DMS153 treated with DMSO at 0.1 percent for 48 hours (cell line): ENCODE data around the gene OLFM2.
"Not testable (repeated sequence)": the region's sequence is repeated elsewhere in the genome, so short reads cannot be mapped to it uniquely, and the experiment has no call there.

Experiments used
- DNase-seq: peaks from one replicate; lab custom pipeline; 2025; ENCODE audit not compliant: unreplicated experiment; lab: John Stamatoyannopoulos, UW

OLFM2 gene

GRCh38 chr19:9865732-9866501 is 70.4 kb downstream of the OLFM2 start:
- no peak for DNase-seq

DNA sequence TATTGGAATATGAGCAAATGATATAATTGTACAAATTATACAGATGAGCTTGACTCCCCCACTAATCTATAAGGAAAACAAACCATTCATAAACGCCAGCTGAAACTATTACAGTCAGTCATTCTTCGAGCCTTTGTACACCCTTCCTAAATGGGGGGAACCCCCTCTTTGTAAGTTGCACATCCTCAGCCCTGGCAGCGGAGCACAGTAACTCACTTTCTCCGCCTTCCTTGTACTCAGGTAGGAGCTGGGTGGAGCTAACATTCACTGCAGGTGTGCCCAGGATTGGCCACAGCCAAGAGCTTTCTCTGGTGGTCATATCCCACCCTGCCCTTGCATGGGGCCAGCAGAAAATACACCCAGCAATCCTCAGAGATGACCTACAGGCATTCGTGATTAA is 72.6 kb downstream of the OLFM2 start:
- no peak for DNase-seq

DNA sequence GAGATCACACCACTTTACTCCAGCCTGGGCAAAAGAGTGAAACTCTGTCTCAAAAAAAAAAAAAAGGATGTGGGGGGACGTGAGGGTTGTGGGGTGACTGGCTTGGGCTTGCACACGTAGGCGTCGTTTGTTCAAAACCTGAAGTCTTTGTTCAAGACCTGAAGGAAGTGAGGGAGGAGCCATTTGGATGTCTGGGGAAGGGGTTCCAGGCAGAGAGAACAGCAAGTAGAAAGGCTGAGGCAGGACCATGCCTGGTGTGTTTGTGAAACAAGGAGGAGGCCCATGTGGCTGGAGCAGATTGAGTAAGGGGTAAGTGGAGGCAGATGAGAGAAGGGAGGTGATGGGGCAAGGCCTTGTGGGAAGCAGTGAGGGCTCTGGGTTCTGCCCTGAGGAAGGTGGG is 73.4 kb downstream of the OLFM2 start:
- DNase-seq: no peak

DNA sequence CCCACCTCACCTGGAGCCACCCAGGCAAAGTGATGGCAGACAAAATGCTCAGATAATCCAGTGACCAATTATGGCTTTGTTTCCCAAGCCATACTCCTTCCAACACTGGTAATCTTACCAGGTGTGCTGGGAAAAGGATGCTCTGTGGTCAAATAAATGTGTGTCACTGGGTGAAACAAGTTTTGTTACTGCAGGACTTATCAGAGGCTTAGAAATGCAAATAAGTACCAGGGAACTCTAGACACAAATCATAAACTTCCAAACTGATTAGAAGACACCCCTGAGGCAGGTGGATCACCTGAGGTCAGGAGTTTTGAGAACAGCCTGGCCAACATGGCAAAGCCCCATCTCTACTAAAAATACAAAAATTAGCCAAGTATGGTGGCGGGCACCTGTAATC is 74.8 kb downstream of the OLFM2 start:
- DNase-seq: no peak

- no peak for DNase-seq
These were observed 75.9 kb downstream of the OLFM2 start for GRCh38 chr19:9860407-9860806.

DNA sequence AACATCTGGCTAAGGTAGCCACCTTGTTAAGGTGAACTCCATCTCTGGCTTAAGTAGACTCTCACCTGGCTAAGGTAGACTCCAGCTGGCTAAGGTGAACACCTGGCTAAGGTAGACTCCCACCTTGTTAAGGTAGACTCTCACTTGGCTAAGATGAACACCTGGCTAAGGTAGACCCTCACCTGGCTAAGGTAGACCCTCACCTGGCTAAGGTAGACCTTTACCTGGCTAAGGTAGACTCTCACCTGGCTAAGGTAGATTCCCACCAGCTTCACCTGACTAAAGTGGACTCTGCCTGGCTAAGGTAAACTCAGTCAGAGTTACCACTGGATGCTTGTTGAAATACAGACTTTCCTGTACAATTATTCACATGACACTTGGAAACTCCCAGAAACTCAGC is 77.5 kb downstream of the OLFM2 start:
- DNase-seq: no peak

- DNase-seq: no peak
These were observed 78.2 kb downstream of the OLFM2 start for GRCh38 chr19:9857920-9858746.

DNA sequence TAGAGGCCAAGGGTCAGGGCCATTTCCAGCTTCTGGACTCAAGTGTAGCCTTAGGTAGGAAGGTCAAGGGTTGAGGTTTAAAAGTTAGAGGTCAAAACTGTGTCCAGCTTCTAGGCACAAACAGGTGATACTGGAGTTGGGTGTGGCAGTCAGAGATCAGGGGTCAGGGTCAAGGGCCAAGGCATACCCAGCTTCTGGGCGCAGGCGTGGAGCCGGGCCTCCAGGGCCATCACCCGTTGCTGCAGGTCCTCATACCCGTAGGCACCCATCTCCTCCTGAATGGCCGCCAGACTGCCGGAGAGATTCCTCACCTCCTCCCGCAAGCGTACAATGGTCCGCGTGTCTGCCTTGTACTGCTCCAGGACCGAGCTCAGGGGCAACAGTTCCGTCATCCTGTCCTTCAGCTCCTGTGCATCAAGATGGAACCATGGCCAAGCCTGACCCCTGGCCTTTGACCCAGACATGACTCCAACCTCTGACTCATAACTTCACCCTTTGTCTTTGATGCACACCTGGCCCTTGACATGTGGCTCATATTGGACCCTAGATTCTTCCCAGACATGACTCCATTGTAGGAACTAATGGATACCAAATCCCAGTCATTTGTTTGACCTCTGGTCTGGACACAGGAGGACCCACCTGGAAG is 79.1 kb downstream of the OLFM2 start:
- no peak for DNase-seq

- no peak for DNase-seq
These were observed 79.7 kb downstream of the OLFM2 start for GRCh38 chr19:9856609-9857008.

DNA sequence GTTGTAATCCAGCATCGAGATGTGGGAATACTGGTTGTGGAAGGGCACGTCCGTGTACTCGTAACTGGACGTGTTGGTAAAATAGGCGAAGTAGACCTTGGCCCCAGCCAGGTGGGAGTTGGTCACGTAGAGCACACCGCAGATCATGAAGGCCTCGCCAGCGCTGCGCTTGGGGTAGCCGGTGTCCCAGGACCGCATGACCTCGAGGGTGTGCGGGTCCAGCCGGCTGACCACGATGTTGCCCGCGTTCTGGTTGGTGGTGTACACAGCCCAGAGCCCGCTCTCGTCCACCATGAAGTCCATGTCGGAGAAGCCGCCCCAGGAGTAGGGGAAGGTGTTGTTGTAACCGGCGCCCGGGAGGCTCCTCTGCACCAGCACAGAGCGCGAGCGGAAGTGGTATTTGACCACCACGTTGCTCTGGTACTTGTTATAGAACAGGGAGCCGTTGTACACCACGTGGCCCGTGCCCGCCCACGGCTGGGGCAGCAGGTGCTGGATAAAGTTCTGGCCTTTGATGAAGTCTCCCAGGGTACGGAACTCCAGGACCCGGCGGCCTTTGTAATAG is 82.0 kb downstream of the OLFM2 start:
- no peak for DNase-seq

DNA sequence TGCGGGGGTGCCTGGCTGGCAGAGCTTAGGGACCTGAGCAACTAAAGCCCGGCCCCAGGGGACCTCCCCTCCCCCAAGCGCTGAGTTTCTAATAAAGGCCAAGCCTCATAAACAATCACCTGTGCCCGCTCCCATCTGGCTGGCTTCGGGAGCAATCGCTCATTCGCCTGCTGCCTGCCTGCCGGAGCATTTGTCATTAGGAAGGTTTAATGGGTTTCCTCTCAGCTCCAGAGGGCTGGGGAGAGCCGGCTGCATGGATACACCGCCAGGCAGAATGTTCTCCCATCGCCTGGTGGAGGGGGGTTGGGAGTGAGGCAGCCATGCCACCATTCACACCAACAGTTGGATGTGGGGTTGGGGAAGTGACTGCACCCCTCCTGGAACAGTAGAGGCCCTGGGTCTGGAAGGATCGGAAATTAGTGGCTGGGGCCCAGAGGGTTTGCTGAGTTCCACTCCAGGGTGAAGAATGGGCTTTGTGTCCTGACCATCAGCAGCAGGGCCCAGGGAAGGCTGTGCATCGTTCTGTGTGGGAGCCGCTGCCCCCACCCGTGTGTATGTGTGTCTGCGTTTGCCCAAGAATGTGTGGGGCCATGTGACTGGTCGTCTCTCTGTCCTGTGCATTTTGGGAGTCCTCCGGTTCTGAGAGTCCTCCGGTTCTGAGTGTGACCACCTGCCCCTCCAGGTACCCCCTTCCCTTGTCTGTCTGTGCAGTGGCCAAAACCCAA is 85.9 kb downstream of the OLFM2 start:
- peak; percentile 54 for DNase-seq

DNA sequence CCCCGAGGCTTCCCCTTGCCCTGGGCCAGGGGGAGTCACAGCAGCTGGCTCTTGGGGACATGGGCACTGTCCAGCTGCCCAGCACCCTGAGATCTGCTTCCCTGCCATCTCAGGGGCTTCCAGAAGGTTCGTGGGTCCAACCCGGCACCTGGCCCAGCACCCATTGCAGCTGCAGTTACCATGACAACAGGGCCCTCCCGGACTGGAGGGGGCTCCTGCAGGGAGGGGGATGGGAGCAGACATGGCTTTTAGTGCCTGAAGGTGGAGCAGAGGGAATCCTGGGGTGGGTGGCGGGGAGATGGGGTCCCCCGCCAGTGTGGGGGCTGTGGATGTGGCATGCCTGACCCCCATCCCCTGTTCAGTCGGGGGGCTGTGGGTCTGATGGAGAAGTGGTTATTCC is 86.5 kb downstream of the OLFM2 start:
- DNase-seq: no peak

- no peak for DNase-seq
These were observed 87.6 kb downstream of the OLFM2 start for GRCh38 chr19:9848762-9849161.

GRCh38 chr19:9848060-9848459 is 88.3 kb downstream of the OLFM2 start:
- DNase-seq: no peak

DNA sequence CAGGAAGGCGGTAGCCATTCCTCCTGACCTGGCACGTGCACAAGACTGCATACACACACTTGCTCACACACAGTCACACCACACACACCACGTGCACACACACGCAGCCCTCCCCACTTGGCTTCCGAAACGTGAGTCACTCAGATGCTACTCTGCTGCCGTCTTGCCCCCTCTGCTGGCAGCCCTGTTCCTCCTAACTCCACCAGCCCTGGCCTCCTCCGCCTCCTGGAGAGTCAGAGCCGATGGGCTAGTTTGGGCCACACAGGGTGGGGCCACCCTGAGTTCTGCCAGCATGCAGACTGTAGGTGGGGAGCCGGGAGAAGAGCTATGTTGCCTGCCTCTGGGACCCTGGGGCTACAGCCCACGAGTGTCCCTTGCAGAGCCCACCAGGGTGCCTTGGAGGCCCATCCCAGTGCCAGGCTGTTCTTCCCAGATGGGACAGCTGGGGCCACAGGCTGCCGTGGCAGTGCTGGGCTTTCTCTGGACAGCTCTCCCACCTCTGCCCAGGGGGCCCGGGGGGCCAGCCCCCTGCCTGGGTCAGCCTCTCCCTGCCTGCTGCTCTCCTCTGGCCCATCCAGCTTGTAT is 89.1 kb downstream of the OLFM2 start:
- no peak for DNase-seq

GRCh38 chr19:9843626-9844273 is 92.6 kb downstream of the OLFM2 start:
- not testable (repeated sequence) for DNase-seq

DNA sequence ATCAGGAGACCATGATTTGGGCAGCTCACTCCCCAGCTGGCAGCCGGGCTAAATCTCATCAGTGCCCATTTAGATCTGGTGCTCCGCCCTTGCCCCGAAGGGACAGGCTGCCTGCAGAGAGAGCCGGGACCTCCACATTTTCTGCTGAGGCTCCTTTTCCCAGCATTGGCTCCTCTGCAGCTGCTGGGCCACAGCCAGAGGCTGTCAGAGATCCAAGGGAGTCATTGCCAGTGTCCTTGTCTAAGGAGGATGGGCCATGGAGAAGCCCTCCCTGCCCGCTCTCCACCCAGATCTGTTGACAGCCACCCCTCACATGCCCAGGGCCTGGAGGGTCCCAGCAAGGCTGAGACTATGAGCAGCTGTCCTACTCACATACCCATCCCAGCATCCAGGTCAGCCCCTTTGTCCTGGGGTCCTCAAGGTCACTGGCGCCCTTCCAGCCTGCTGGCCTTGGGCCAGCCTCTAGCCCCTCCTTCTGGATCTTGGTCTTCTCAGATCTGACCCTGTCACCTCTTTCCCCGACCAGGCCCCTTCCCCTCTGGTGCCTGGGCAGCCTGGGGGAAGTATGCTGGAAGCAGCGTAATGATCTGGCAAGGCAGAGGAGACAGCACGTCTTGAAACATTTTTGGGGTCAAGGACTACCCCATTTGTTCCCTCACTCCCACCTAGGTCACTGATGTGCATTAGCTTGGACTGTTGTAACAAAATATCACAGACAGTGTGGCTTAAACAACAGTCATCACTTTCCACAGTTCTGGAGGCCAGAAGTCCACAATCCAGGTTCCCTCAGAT is 93.3 kb downstream of the OLFM2 start:
- no peak for DNase-seq

DNA sequence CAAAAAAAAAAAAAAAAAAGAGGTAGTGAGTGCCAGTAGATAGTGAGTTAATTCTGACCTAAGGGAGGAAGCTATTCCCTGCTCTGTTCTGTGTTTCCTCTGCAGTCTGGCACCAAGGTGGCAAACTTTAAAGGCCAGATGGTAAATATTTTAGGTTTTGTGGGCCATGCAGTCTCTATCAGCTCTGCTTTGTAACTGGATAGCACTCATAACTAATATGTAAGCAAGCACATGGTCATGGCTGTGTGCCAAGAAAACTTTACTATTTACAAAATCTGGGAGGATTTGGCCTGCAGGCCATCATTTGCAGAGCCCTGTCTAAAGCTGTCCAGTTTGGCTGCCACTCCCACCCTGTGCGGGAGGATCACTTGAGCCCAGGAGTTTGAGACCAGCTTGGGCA is 96.9 kb downstream of the OLFM2 start:
- no peak for DNase-seq

- no peak for DNase-seq
These were observed 98.0 kb downstream of the OLFM2 start for GRCh38 chr19:9838324-9838723.
